ENCODE measurements around the gene USP31. TPM values are rescaled to one million over a fixed set of nuclear protein-coding genes. Genes with fewer than 3 reads are reported as not detected.

USP31 gene
- total RNA-seq, 1 experiment from 2014 or later, result 11.3 TPM

DNA sequence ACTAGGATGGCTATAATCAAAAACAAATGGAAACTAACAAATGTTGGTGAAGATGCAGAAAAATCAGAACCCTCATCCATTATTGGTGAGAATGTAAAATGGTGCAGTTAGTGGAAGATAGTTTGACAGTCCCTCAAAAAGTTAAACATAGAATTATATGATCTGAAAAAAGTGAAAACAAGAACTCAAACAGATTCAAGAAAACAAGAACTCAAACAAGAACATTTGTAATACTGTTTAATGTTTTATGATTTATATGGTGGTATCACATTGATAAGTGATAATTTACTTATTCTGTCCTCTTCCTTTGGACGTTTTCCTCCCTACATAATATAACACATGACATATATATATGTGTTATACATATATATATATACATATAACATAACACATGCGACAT lies 12.0 kb downstream of the USP31 start:
- no peak for DNase-seq
- no peaks in the 10 kb centered on the region; the same call in 1 of the 2 replicates for H3K9me3 ChIP-seq
- H3K36me3 Mint-ChIP-seq (ENCODE audit: insufficient read depth, unreplicated experiment), result no peaks in the 10 kb centered on the region
- POLR2A ChIA-PET, result no interaction called here
- H3K4me3 ChIP-seq (ENCODE audit: low read depth, low read length), result no peak overlapping the region
- H3K27me3 Mint-ChIP-seq (ENCODE audit: insufficient read depth, unreplicated experiment), result no peaks in the 10 kb centered on the region
- H3K27me3 ChIP-seq (replicated peaks; ENCODE audit: control insufficient read depth, insufficient read depth, low read length), result no peaks in the 10 kb centered on the region
- no peak overlapping the region for H3K27ac Mint-ChIP-seq (ENCODE audit: unreplicated experiment)
- H3K9me3 Mint-ChIP-seq (ENCODE audit: unreplicated experiment), result peaks cover 8% of the 10 kb centered on the region
- CTCF ChIA-PET, result no interaction called here
- H3K4me1 Mint-ChIP-seq (ENCODE audit: low read depth, unreplicated experiment), result peaks cover 9% of the 10 kb centered on the region
- H3K36me3 ChIP-seq (ENCODE audit: control insufficient read depth, insufficient read depth, low read length), result no peaks in the 10 kb centered on the region
- H3K4me3 Mint-ChIP-seq (ENCODE audit: unreplicated experiment), result no peak overlapping the region
- peaks cover 8% of the 10 kb centered on the region for H3K4me1 ChIP-seq
- no TSS peak for BruUV-seq (replicated peaks)
- TF ChIP-seq, protein P1, sequence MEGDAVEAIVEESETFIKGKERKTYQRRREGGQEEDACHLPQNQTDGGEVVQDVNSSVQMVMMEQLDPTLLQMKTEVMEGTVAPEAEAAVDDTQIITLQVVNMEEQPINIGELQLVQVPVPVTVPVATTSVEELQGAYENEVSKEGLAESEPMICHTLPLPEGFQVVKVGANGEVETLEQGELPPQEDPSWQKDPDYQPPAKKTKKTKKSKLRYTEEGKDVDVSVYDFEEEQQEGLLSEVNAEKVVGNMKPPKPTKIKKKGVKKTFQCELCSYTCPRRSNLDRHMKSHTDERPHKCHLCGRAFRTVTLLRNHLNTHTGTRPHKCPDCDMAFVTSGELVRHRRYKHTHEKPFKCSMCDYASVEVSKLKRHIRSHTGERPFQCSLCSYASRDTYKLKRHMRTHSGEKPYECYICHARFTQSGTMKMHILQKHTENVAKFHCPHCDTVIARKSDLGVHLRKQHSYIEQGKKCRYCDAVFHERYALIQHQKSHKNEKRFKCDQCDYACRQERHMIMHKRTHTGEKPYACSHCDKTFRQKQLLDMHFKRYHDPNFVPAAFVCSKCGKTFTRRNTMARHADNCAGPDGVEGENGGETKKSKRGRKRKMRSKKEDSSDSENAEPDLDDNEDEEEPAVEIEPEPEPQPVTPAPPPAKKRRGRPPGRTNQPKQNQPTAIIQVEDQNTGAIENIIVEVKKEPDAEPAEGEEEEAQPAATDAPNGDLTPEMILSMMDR (IDR thresholded peaks at IDR 0.05; ENCODE audit: insufficient read depth in 1 of 2, low read depth in 1 of 2, low read length in 1 of 2, severe bottlenecking in 1 of 2, unreplicated experiment in 1 of 2), result no peak
- intact Hi-C loops (cut with micrococcal nuclease; ENCODE audit: unreplicated experiment), result no loop called here

DNA sequence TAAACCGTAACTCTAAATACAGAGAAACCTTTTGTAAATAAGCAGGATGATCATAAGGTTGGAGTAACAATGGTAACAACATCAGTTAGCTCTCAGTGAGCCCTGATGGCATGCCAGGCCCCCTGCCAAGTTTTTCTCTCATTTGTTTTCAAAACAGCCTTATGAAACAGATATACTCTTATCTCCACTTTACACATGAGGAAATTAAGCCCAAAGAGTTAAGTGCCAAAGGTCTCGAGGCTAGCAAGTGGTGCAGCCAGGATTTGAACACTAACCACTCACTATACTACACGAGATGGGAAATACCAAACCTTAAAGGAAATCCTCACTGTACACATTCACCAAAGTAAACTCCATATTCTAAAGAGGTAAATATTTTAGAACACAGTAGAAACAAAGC lies 15.0 kb downstream of the USP31 start:
- Histone ChIP-seq H3K4me1 (no peaks in the 10 kb centered on the region), H3K36me3 (ENCODE audit: control insufficient read depth, insufficient read depth, low read length) (no peaks in the 10 kb centered on the region), H3K4me3 (ENCODE audit: low read depth, low read length) (no peak overlapping the region), H3K27me3 (replicated peaks; ENCODE audit: control insufficient read depth, insufficient read depth, low read length) (no peaks in the 10 kb centered on the region), H3K9me3 (no peaks in the 10 kb centered on the region; the same call in 1 of the 2 replicates)
- no TSS peak for BruUV-seq (replicated peaks)
- CTCF ChIA-PET, result no interaction called here
- Mint-ChIP-seq H3K4me3 (ENCODE audit: unreplicated experiment) (no peak overlapping the region), H3K9me3 (ENCODE audit: unreplicated experiment) (peaks cover 8% of the 10 kb centered on the region), H3K27ac (ENCODE audit: unreplicated experiment) (no peak overlapping the region), H3K4me1 (ENCODE audit: low read depth, unreplicated experiment) (peaks cover 9% of the 10 kb centered on the region), H3K36me3 (ENCODE audit: insufficient read depth, unreplicated experiment) (no peaks in the 10 kb centered on the region), H3K27me3 (ENCODE audit: insufficient read depth, unreplicated experiment) (no peaks in the 10 kb centered on the region)
- DNase-seq, result no peak
- TF ChIP-seq, protein P1 (IDR thresholded peaks at IDR 0.05; ENCODE audit: insufficient read depth in 1 of 2, low read depth in 1 of 2, low read length in 1 of 2, severe bottlenecking in 1 of 2, unreplicated experiment in 1 of 2), result no peak
- POLR2A ChIA-PET, result interaction anchor here (0.6 kb wide), 1 partner anchor 30 kb away, joined by 3 read pairs; no protein-coding TSS in a partner anchor
- intact Hi-C loops (cut with micrococcal nuclease; ENCODE audit: unreplicated experiment), result no loop called here

DNA sequence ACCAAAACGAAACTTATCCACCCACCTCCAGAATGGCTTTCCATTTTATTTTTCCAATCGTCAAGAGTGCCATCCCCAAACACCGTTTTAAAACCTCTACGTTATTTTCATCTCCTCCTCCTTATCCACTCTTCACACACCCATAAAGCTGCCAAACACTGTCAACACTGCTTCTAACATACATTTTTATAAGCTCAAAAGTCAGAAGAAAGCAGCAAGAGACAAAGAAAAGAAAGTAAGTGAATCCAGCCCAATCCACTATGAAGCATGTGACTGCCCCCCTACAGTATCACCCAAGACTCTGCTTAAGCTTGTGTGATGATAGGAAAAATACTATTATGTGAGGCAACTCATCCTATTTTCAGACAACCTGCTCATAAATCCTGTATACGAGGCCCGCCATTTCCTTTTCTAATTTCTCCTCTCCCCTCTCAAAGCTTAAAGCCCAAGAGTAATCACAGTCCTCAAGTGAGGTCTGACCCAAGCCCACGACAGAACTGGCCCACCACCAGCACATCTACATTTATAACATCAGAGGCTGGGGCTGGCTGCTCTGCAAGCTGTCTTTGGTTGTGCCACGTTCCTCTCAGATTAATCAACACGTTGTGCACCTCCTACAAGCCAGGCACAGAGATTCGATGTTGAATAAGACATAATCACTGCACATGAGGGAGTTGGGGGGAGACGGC lies 16.3 kb downstream of the USP31 start:
- ChIA-PET CTCF (no interaction called here), POLR2A (no interaction called here)
- Histone ChIP-seq H3K36me3 (ENCODE audit: control insufficient read depth, insufficient read depth, low read length) (no peaks in the 10 kb centered on the region), H3K4me1 (no peaks in the 10 kb centered on the region), H3K4me3 (ENCODE audit: low read depth, low read length) (no peak overlapping the region), H3K27me3 (replicated peaks; ENCODE audit: control insufficient read depth, insufficient read depth, low read length) (no peaks in the 10 kb centered on the region), H3K9me3 (no peaks in the 10 kb centered on the region; the same call in 1 of the 2 replicates)
- intact Hi-C loops (cut with micrococcal nuclease; ENCODE audit: unreplicated experiment), result no loop called here
- TF ChIP-seq, protein P1 (IDR thresholded peaks at IDR 0.05; ENCODE audit: insufficient read depth in 1 of 2, low read depth in 1 of 2, low read length in 1 of 2, severe bottlenecking in 1 of 2, unreplicated experiment in 1 of 2), result no peak
- H3K4me1 Mint-ChIP-seq (ENCODE audit: low read depth, unreplicated experiment), result peaks cover 9% of the 10 kb centered on the region
- DNase-seq, result no peak
- no TSS peak for BruUV-seq (replicated peaks)
- peaks cover 6% of the 10 kb centered on the region for H3K9me3 Mint-ChIP-seq (ENCODE audit: unreplicated experiment)
- no peaks in the 10 kb centered on the region for H3K27me3 Mint-ChIP-seq (ENCODE audit: insufficient read depth, unreplicated experiment)
- H3K36me3 Mint-ChIP-seq (ENCODE audit: insufficient read depth, unreplicated experiment), result no peaks in the 10 kb centered on the region
- H3K27ac Mint-ChIP-seq (ENCODE audit: unreplicated experiment), result no peak overlapping the region
- H3K4me3 Mint-ChIP-seq (ENCODE audit: unreplicated experiment), result no peak overlapping the region
